Nephron (organoid): ENCODE measurements around the gene DNAH2.

Experiments
- H3K27ac Mint-ChIP-seq, 3 experiments: 2 replicates each; pipeline ENCODE4 v1.8.0; 2020; ENCODE audit warnings: mixed read lengths in 3 of 3, mild to moderate bottlenecking in 2 of 3, moderate library complexity in 1 of 3
- H3K27me3 Mint-ChIP-seq: 2 replicates; pipeline ENCODE4 v1.8.0; 2021; ENCODE audit warnings: low read depth, mild to moderate bottlenecking, moderate library complexity, mixed read lengths
- H3K36me3 Mint-ChIP-seq: 2 replicates; pipeline ENCODE4 v1.8.0; 2020; ENCODE audit warnings: low read depth, mixed read lengths
- H3K4me1 Mint-ChIP-seq: 2 replicates; pipeline ENCODE4 v1.8.0; 2020; ENCODE audit warnings: mixed read lengths
- H3K4me3 Mint-ChIP-seq, 3 experiments: 2 replicates each; pipeline ENCODE4 v1.8.0; 2020; ENCODE audit warnings: mild to moderate bottlenecking in 3 of 3, mixed read lengths in 3 of 3, moderate library complexity in 2 of 3
- H3K9me3 Mint-ChIP-seq: 2 replicates; pipeline ENCODE4 v1.8.0; 2020; ENCODE audit warnings: mixed read lengths
- CTCF ChIP-seq, 3 experiments: fragments of 200-600 bp; sonication (generic); IDR thresholded peaks; one replicate each; pipeline ENCODE4 v1.5.0; 2021; ENCODE audit warnings: antibody characterized with exemption in 3 of 3; ENCODE audit not compliant: unreplicated experiment in 3 of 3

The DNAH2 gene

GRCh38 chr17:7687908-7688807 lies 29.4 kb upstream of the DNAH2 start, which contains the start of gene WRAP53:
WRAP53 (plus strand) TSS chr17:7688477; CDS start chr17:7688649, 172 bp downstream.
- Mint-ChIP-seq H3K4me1 (peaks cover 22% of the 10 kb centered on the region), H3K27ac (peak within 1 kb of the TSS; percentile 100), H3K36me3 (peaks cover 12% of the 10 kb centered on the region), H3K9me3 (no peaks in the 10 kb centered on the region), H3K4me3 (peak within 1 kb of the TSS; percentile 93 to 98 (median 98)), H3K27me3 (no peaks in the 10 kb centered on the region)
- peak; percentile 99 to 100 (median 99) for TF ChIP-seq CTCF (IDR thresholded peaks at IDR 0.05; ENCODE audit: unreplicated experiment in 3 of 3)

GRCh38 chr17:7688808-7689316 lies 28.7 kb upstream of the DNAH2 start:
- H3K4me3 Mint-ChIP-seq = peak overlapping the region; percentile 93 to 98 (median 98)
- H3K36me3 Mint-ChIP-seq = peaks cover 16% of the 10 kb centered on the region
- H3K9me3 Mint-ChIP-seq = no peaks in the 10 kb centered on the region
- TF ChIP-seq CTCF (IDR thresholded peaks at IDR 0.05; ENCODE audit: unreplicated experiment in 3 of 3) = no peak
- H3K27me3 Mint-ChIP-seq = no peaks in the 10 kb centered on the region
- peak overlapping the region; percentile 100 for H3K27ac Mint-ChIP-seq
- H3K4me1 Mint-ChIP-seq = peaks cover 22% of the 10 kb centered on the region

GRCh38 chr17:7695586-7695985 lies 22.0 kb upstream of the DNAH2 start:
- TF ChIP-seq CTCF (IDR thresholded peaks at IDR 0.05; ENCODE audit: unreplicated experiment in 3 of 3) = no peak
- Mint-ChIP-seq H3K9me3 (no peaks in the 10 kb centered on the region), H3K36me3 (peaks cover 34% of the 10 kb centered on the region), H3K27ac (no peak overlapping the region), H3K4me3 (peak overlapping the region in 1 of 3 experiments; percentile 18), H3K27me3 (peaks cover 2% of the 10 kb centered on the region), H3K4me1 (no peaks in the 10 kb centered on the region)

- Mint-ChIP-seq H3K4me3 (no peak overlapping the region), H3K4me1 (no peaks in the 10 kb centered on the region), H3K9me3 (no peaks in the 10 kb centered on the region), H3K27ac (no peak overlapping the region), H3K27me3 (peaks cover 6% of the 10 kb centered on the region), H3K36me3 (peaks cover 34% of the 10 kb centered on the region)
- TF ChIP-seq CTCF (IDR thresholded peaks at IDR 0.05; ENCODE audit: unreplicated experiment in 3 of 3) = no peak
Observed at GRCh38 chr17:7697828-7698588, 19.5 kb upstream of the DNAH2 start.

GRCh38 chr17:7700510-7700909 lies 17.0 kb upstream of the DNAH2 start:
- TF ChIP-seq CTCF (IDR thresholded peaks at IDR 0.05; ENCODE audit: unreplicated experiment in 3 of 3) = no peak
- H3K4me3 Mint-ChIP-seq = no peak overlapping the region
- H3K36me3 Mint-ChIP-seq = peaks cover 28% of the 10 kb centered on the region
- no peak overlapping the region for H3K27ac Mint-ChIP-seq
- no peaks in the 10 kb centered on the region for H3K9me3 Mint-ChIP-seq
- H3K27me3 Mint-ChIP-seq = peaks cover 15% of the 10 kb centered on the region
- peaks cover 15% of the 10 kb centered on the region for H3K4me1 Mint-ChIP-seq
